Pulmonary artery endothelial cell (primary cell): ENCODE results near the gene HBM. TPM values are rescaled to one million over a fixed set of nuclear protein-coding genes. Genes with fewer than 3 reads are reported as not detected.
"Not testable (repeated sequence)": the region's sequence is repeated elsewhere in the genome, so short reads cannot be mapped to it uniquely, and the experiment has no call there.

Source experiments
- DNase-seq: peaks from one replicate; pipeline ENCODE4 v3.0.0-alpha.2; 2011; ENCODE audit warnings: low read depth, low spot score
- total RNA-seq: library from RNA; depleted of rRNA; stranded (reverse); fragments of >200 nt; gene quantifications from 2 replicates; pipeline ENCODE4 v1.2.3, GENCODE V29; 2014

The HBM gene
- total RNA-seq, 1 donor from 2014 or later = not detected

DNA sequence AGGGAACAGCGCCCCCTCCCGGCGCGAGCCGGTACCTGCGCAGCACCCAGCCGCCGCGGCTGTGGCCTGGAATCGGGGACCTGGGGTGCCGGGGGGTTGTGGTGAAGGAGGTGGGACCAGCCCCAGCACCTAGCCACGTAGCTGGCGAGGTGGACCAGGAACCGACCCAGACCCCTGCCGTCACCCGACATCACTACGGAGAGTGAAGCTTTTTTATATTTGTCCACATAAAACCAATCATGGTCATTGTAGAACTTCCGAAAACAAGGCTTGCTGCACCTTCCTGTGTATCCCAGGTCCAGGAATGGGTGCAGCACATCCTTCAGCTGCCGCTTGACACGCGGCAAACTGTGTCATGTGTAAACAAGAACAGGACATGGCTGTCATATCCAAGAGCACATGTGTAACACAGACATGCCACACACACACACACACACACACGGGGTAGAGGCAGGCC, 15.8 kb downstream of the HBM start:
- no peak for DNase-seq

DNA sequence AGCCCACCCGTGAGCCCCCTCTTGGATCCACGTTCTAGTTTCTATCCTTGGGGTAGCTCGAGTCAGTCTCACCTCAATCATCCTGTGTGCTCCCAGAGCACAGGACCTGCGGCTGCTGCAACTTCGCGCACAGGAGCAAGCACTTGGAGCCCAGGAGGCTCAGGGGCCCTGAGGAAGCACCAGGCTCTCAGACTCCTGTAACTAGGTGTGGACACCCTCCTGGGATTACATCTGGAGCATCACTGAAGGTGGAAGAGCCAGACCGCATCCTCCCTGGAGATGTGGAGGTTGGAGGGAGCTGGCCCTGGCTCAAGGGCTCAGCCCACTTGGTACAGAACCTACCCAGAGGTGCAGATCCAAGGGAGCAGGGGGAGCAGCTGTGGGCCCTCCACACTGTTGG, 17.2 kb downstream of the HBM start:
- DNase-seq = no peak

DNA sequence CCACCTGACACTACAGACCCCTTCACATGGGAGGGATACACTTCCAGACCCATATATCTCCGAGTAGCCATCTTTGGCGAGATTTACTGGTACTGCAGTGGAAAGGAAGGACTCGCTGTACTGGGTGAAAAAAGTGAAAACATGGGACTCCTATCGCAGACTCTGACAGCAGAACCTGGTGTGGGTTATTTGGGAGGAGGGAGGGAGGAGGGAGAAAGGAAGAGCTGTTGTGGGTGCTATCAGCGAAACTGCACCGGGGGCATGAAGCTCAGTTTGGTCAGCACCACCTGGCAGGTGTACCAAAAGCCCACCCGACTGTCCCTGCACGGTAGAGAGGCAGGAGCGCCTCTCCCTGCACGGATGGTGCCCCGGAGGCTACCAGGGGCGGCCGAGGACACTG, 19.4 kb downstream of the HBM start:
- no peak for DNase-seq

- DNase-seq = no peak
Measured at GRCh38 chr16:185691-186090, 19.9 kb downstream of the HBM start.

- no peak for DNase-seq
Measured at GRCh38 chr16:187330-187729, 21.6 kb downstream of the HBM start.

- DNase-seq = no peak
Measured at GRCh38 chr16:188674-189073, 22.9 kb downstream of the HBM start.

- DNase-seq = no peak
Measured at GRCh38 chr16:189604-190186, 23.9 kb downstream of the HBM start.

GRCh38 chr16:191831-192230, 26.1 kb downstream of the HBM start:
- DNase-seq = no peak

- DNase-seq = no peak
Measured at GRCh38 chr16:192686-193085, 26.9 kb downstream of the HBM start.

- DNase-seq = no peak
Measured at GRCh38 chr16:193441-193840, 27.7 kb downstream of the HBM start.

- no peak for DNase-seq
Measured at GRCh38 chr16:194516-194915, 28.7 kb downstream of the HBM start.

- no peak for DNase-seq
Measured at GRCh38 chr16:200388-200787, 34.6 kb downstream of the HBM start.

GRCh38 chr16:203246-203645, 37.5 kb downstream of the HBM start:
- DNase-seq = no peak

DNA sequence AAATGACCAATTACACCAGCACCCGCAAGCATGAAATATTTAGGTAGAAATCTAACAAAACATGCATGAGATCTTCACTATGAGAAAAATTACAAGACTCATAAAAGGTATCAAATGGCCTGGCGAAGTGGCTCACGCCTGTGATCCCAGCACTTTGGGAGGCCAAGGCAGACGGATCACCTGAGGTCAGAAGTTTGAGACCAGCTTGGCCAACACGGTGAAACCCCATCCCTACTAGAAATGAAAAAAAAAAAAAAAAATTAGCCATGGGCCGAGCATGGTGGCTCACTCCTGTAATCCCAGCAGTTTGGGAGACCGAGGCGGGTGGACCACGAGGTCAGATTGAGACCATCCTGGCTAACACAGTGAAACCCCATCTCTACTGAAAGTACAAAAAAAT, 38.3 kb downstream of the HBM start:
- DNase-seq = not testable (repeated sequence)

DNA sequence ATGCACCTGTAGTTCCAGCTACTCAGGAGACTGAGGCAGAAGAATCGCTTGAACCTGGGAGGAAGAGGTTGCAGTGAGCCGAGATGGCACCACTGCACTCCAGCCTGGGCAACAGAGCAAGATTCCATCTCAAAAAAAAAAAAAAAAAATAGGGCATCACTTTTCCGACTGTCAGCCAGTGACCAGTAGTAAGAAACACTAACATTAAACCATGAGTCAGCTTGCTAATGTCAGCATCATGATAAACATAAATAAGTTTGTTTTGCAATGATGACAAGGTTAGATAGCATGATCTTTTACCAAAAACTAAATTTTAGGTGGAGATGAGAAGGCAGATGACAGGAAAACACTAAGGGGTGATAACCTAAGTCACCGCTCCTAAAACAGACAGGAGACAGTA, 43.6 kb downstream of the HBM start:
- DNase-seq = not testable (repeated sequence)

GRCh38 chr16:211631-212180, 45.9 kb downstream of the HBM start:
- DNase-seq = not testable (repeated sequence)

GRCh38 chr16:212999-213398, 47.2 kb downstream of the HBM start:
- no peak for DNase-seq

Other genes with a start within 250 kb of the HBM start
- gene POLR3K, start 112.4 kb upstream of the HBM start, total RNA-seq = 8.4 and 10.2 TPM in 2 replicates
- 29.2 and 40.9 TPM in 2 replicates for gene SNRNP25, start 112.2 kb upstream of the HBM start, total RNA-seq
- 24.9 and 26.2 TPM in 2 replicates for gene RHBDF1, start 93.3 kb upstream of the HBM start, total RNA-seq
- gene MPG, start 87.8 kb upstream of the HBM start, total RNA-seq = 129 and 253 TPM in 2 replicates
- gene NPRL3, start 27.3 kb upstream of the HBM start, total RNA-seq = 6.4 and 6.6 TPM in 2 replicates
- not detected in 2 replicates for gene HBZ, start 13.3 kb upstream of the HBM start, total RNA-seq
- not detected in 2 replicates for gene HBA2, start 6.9 kb downstream of the HBM start, total RNA-seq
- gene HBA1, start 10.7 kb downstream of the HBM start, total RNA-seq = not detected in 2 replicates
- 0.21 and 1.5 TPM in 2 replicates for gene HBQ1, start 14.5 kb downstream of the HBM start, total RNA-seq
- 32.0 and 57.0 TPM in 2 replicates for gene LUC7L, start 63.5 kb downstream of the HBM start, total RNA-seq
- gene FAM234A, start 68.8 kb downstream of the HBM start, total RNA-seq = 49.5 and 54.3 TPM in 2 replicates
- gene RGS11, start 110.0 kb downstream of the HBM start, total RNA-seq = 2.7 and 4.6 TPM in 2 replicates
- gene ARHGDIG, start 114.6 kb downstream of the HBM start, total RNA-seq = 1.5 and 12.3 TPM in 2 replicates
- 0.14 and 0.92 TPM in 2 replicates for gene PDIA2, start 117.2 kb downstream of the HBM start, total RNA-seq
- 23.5 and 23.8 TPM in 2 replicates for gene AXIN1, start 186.7 kb downstream of the HBM start, total RNA-seq
- gene MRPL28, start 204.6 kb downstream of the HBM start, total RNA-seq = 113 and 131 TPM in 2 replicates
- gene PGAP6, start 216.0 kb downstream of the HBM start, total RNA-seq = 81.1 and 102 TPM in 2 replicates
- 42.2 and 87.8 TPM in 2 replicates for gene NME4, start 231.2 kb downstream of the HBM start, total RNA-seq
- gene DECR2, start 235.9 kb downstream of the HBM start, total RNA-seq = 10.5 and 19.4 TPM in 2 replicates